Cardiac fibroblast (primary cell): ENCODE measurements around the gene ABCC11.

ENCODE experiments used
- DNase-seq, 2 donors: peaks; one replicate each; pipeline versions ENCODE4 v3.0.0 to v3.0.0-alpha.2; 2010; ENCODE audit warnings: low read depth in 2 of 2
- H3K4me3 ChIP-seq, 2 donors: replicated peaks in 1 of 2; 1 replicate in 1 of 2; 2 replicates in 1 of 2; pipeline ENCODE4 v1.5.1; 2011; ENCODE audit warnings: low read depth in 2 of 2, low read length in 2 of 2, mild to moderate bottlenecking in 2 of 2, moderate library complexity in 1 of 2
- CTCF ChIP-seq: IDR thresholded peaks from one replicate; pipeline ENCODE4 v1.5.1; 2011; ENCODE audit warnings: low read depth, mild to moderate bottlenecking, low read length, inconsistent platforms

The ABCC11 gene

GRCh38 chr16:48236286-48236685, 11.1 kb downstream of the ABCC11 start:
- no peak overlapping the region for H3K4me3 ChIP-seq
- no peak for TF ChIP-seq CTCF
- no peak for DNase-seq

GRCh38 chr16:48235556-48236136, 11.7 kb downstream of the ABCC11 start:
- peak in 1 of 2 donors; percentile 36 for DNase-seq
- H3K4me3 ChIP-seq, result no peak overlapping the region
- no peak for TF ChIP-seq CTCF

GRCh38 chr16:48235058-48235555, 12.2 kb downstream of the ABCC11 start:
- no peak for TF ChIP-seq CTCF
- no peak overlapping the region for H3K4me3 ChIP-seq
- no peak for DNase-seq

- no peak for DNase-seq
- no peak for TF ChIP-seq CTCF
- no peak overlapping the region for H3K4me3 ChIP-seq
Observed at GRCh38 chr16:48234630-48235029, 12.7 kb downstream of the ABCC11 start.

GRCh38 chr16:48232493-48233040, 14.8 kb downstream of the ABCC11 start:
- no peak for TF ChIP-seq CTCF
- peak in 1 of 2 donors; percentile 32 for DNase-seq

GRCh38 chr16:48231727-48232492, 15.4 kb downstream of the ABCC11 start:
- H3K4me3 ChIP-seq, result no peak overlapping the region
- peak; percentile 72 for TF ChIP-seq CTCF
- peak; percentile 61 to 63 for DNase-seq

More at GRCh38 chr16:48232493-48233040, 14.8 kb downstream of the ABCC11 start:
- H3K4me3 ChIP-seq, result no peak overlapping the region
